Effector memory CD4-positive, alpha-beta T cell (primary cell): ENCODE measurements around the gene ELFN1.

Experiments used
- DNase-seq, 3 donors: peaks; one replicate each; pipeline ENCODE4 v3.0.0-alpha.2; 2020
- H3K27ac ChIP-seq: 2 replicates; pipeline ENCODE4 v1.7.0; 2013; ENCODE audit warnings: mild to moderate bottlenecking, low read length, moderate library complexity; ENCODE audit not compliant: insufficient read depth, poor library complexity, severe bottlenecking
- H3K27me3 ChIP-seq: replicated peaks from 2 replicates; pipeline ENCODE4 v1.7.0; 2013; ENCODE audit warnings: mild to moderate bottlenecking, low read length; ENCODE audit not compliant: insufficient read depth, control insufficient read depth, poor library complexity, severe bottlenecking
- H3K36me3 ChIP-seq: 2 replicates; pipeline ENCODE4 v1.7.0; 2013; ENCODE audit warnings: mild to moderate bottlenecking, low read length, moderate library complexity; ENCODE audit not compliant: control insufficient read depth, insufficient read depth
- H3K4me1 ChIP-seq: 2 replicates; pipeline ENCODE4 v1.7.0; 2013; ENCODE audit warnings: low read length, mild to moderate bottlenecking; ENCODE audit not compliant: control insufficient read depth, insufficient read depth, poor library complexity, severe bottlenecking
- H3K4me3 ChIP-seq: 2 replicates; pipeline ENCODE4 v1.7.0; 2013; ENCODE audit warnings: low read length, low read depth, mild to moderate bottlenecking; ENCODE audit not compliant: insufficient read depth, poor library complexity, severe bottlenecking
- H3K9me3 ChIP-seq: 2 replicates; pipeline ENCODE4 v1.7.0; 2013; ENCODE audit warnings: mild to moderate bottlenecking, low read length, moderate library complexity; ENCODE audit not compliant: control insufficient read depth

The ELFN1 gene

DNA sequence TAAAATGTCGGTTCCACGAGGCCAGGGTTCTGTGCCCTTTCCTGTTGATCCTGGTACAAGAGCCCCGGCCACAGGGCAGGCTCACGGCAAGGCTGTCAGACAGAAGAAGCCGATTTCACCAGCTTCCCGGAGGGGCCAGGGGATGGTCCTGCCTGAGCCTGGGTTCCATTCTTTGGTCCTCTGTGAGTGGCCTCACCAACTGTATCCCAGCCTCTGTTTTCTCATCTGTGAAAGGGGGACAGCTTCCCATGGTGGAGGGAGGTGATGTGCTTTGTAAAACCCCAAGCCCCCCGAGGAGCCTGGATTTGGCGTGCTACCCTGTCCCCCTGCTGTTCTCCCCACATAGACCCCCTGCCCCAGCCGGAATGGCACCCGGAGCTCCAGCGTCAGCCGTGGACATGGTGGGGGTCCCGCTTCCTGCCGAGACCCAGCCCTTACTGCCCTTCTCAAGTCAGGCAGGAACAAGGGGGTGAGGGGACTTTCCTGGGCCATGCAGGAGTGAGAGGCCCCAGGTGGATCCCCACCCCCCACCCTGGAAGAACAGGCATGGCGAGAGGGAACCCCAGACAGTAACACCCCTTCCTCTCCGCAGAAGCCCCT, 28.3 kb upstream of the ELFN1 start:
- Histone ChIP-seq H3K27me3 (no peaks in the 10 kb centered on the region), H3K27ac (no peak overlapping the region), H3K36me3 (no peaks in the 10 kb centered on the region), H3K4me3 (no peak overlapping the region), H3K9me3 (no peaks in the 10 kb centered on the region), H3K4me1 (no peaks in the 10 kb centered on the region)
- no peak for DNase-seq

DNA sequence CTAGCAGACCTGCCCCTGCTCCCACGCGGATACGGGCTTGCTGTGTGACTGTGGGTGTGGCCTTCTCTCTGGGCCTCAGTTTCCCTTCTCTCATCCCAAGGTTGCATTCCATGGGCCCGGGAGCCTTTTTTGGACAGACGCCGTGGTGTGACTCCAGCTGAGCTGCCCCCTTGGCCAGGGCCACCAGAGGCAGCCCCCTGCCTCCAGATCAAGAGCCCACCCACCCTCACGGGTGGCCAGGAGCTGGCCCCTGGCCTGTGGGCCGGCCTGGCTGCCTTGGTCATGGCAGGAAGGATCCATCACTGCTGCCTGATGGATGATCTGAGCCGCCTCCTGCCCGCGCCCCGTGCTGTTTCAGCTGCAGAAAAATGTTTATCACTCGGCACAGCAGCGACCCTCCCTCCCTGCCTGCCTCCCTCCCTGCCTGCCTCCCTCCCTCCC, 27.8 kb upstream of the ELFN1 start:
- Histone ChIP-seq H3K36me3 (no peaks in the 10 kb centered on the region), H3K27ac (no peak overlapping the region), H3K9me3 (no peaks in the 10 kb centered on the region), H3K4me3 (no peak overlapping the region), H3K4me1 (no peaks in the 10 kb centered on the region), H3K27me3 (no peaks in the 10 kb centered on the region)
- DNase-seq: no peak

DNA sequence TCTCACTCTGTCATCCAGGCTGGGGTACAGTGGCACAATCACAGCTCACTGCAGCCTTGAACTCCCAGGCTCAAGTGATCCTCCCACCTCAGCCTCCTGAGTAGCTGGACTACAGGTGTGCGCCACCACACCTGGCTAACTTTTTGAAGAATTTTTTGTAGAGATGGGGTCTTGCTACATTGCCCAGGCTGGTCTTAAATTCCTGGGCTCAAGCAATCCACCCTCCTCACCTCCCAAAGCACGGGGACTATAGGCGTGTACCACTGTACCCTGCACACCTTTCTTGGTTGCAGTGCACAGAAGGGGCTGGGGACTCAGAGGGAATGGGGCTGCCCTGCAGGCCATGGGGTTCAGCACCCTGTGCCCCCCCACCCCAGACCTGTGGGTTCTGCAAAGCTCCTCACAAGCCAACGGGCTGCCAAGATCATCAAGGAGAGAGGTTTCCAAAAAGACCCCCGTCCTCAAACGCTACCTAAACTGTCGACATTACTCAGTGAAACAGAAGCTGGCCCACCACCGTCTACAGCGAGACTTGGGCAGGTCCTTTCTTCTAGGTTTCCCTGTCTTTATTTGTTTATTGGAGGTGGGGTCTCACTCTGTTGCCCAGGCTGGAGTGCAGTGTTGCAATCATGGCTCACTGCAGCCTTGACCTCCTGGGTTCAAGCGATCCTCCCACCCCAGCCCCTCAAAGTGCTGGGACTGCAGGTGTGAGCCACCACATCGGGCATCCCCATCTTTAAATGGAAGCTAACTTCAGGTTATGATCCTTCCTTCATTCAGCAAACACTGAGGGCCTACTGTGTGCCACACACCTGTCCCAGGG, 26.6 kb upstream of the ELFN1 start:
- Histone ChIP-seq H3K36me3 (no peaks in the 10 kb centered on the region), H3K27me3 (no peaks in the 10 kb centered on the region), H3K9me3 (no peaks in the 10 kb centered on the region), H3K4me3 (no peak overlapping the region), H3K4me1 (no peaks in the 10 kb centered on the region), H3K27ac (no peak overlapping the region)
- DNase-seq: no peak

DNA sequence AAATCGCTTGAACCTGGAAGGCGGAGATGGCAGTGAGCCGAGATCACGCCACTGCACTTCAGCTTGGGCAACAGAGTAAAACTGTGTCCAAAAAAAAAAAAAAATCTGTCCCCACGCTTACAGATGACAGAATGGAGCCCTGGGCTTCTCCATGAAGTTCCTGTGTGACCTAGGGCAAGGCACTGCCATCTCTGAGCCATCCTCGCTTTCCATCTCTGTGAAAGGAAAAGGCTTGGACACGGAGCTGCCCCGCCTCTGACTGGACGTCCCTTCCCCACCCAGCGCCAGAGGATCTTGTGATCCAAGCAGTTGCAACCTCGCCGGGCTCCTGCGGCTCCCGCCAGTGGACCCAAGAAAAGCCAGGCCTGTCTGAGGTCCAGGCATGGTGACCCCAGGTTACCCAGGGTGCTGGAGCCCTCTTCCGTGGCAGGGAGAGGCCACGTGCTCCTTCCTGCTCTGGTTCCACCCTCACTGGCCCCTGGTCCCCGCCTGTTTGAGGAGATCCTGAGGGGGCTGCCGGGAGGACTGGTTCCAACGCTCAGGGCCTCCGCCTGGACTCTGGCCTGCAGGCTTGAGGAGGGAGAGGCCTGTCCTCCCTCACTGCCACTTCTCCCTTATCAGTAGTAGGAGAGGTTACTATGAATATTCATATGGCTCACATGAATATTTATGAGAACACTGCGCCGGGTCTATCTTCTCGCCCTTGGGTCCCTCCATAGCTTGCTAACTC, 25.6 kb upstream of the ELFN1 start:
- no peak overlapping the region for H3K4me3 ChIP-seq
- no peak overlapping the region for H3K27ac ChIP-seq
- no peaks in the 10 kb centered on the region for H3K27me3 ChIP-seq
- no peaks in the 10 kb centered on the region for H3K36me3 ChIP-seq
- no peak for DNase-seq
- no peaks in the 10 kb centered on the region for H3K4me1 ChIP-seq
- no peaks in the 10 kb centered on the region for H3K9me3 ChIP-seq

DNA sequence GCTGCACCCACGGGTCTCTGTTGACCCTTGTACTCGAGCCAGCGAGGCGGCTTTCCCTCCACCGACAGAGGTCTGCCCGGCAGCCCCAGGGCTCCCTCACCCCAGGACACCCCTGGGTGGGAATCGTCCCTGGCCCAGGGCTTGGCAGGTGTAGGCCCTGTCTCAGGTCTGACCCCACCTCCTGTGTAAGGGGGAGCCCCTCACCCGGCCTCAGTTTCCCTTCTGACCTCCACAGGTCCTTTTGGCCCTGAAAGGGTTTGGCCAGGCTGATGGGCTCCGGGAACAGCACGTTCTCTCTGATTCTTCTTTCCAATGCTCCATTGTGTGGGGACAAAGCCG, 25.0 kb upstream of the ELFN1 start:
- no peaks in the 10 kb centered on the region for H3K4me1 ChIP-seq
- H3K27me3 ChIP-seq: no peaks in the 10 kb centered on the region
- no peak for DNase-seq
- H3K9me3 ChIP-seq: no peaks in the 10 kb centered on the region
- H3K4me3 ChIP-seq: no peak overlapping the region
- H3K36me3 ChIP-seq: no peaks in the 10 kb centered on the region
- no peak overlapping the region for H3K27ac ChIP-seq

DNA sequence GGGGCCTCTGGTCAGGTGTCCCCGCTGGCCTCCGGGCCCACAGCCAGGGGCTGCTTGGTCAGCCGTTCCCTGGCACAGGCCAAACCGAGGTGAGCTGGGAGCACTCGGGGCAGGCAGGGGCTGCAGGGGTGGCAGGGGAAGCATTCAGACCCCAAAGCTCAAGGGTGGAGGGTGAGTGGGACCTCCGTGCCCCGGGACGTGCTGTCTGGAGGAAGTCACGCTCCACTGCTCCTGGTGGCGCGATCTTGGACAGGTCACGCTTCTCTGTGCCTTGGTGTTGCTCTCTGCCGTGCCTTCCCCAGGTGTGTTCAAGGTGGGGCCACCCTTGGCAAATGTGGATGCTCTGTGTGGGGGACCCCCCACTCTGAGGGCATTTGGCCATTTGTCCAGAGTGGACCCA, 24.6 kb upstream of the ELFN1 start:
- Histone ChIP-seq H3K27ac (no peak overlapping the region), H3K9me3 (no peaks in the 10 kb centered on the region), H3K4me3 (no peak overlapping the region), H3K4me1 (no peaks in the 10 kb centered on the region), H3K36me3 (no peaks in the 10 kb centered on the region), H3K27me3 (no peaks in the 10 kb centered on the region)
- no peak for DNase-seq

DNA sequence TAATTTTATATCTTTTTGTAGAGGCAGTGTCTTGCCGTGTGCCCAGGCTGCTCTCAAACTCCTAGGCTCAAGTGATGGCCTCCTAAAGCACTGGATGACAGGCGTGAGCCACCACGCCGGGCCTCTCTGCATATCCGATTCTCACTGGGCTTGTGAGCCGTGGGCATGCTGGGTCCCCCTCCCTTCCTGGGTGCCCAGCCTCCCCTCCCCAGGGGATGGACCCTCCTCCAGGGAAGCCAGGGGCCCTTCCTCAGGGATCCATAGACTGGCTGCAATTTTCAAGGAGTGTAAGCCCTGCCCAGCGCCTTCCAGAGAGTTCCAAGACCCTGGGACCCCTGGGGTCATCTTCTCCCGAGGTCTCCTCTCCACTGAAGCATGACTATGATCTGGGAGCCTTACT, 23.7 kb upstream of the ELFN1 start:
- no peak for DNase-seq
- H3K27me3 ChIP-seq: no peaks in the 10 kb centered on the region
- H3K9me3 ChIP-seq: no peaks in the 10 kb centered on the region
- no peak overlapping the region for H3K4me3 ChIP-seq
- no peaks in the 10 kb centered on the region for H3K36me3 ChIP-seq
- no peaks in the 10 kb centered on the region for H3K4me1 ChIP-seq
- no peak overlapping the region for H3K27ac ChIP-seq

DNA sequence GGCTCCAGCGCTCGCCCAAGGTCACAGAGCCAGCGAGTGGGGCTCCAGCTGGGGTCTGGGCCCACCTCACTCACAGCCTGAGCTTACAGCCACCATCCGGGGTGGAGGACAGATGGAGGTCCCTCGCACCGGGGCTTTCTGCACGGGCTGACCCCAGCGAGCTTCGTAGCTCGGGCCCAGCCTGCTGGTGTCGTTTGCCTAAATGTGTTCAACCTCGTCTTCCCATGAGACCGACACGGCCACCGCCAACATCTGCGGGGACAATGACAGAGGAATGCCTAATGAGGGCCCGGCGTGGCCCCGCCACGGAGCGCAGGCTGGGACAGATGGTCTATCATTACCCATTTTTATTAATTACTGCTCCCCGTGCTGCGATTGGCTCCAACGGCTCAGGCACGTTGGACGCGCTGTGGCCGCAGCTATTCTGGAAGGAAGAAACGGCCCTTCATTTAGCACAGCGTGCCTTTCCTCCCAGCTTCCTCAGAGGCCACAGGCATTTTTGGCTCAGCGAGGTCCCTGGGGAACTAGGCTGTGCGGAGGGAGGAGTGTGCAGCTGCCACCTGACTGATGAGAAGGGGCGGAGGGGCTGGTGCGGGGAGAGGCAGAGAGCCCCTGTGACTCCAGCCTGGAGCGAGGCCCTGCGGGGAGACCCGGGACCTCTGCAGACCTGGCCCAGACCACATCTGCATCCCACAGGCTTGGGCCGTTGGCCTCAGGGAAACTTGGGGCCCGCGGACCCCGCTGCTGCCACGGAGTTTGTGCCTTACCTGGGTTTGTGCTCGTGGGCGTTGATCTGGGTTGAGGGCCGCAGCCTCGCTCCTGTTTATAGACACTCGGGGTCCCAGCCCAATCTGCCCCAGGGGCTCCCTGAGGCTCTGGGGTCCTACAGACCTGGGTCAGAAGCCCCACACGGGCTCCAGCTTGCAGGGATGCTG, 22.9 kb upstream of the ELFN1 start:
- Histone ChIP-seq H3K27ac (no peak overlapping the region), H3K9me3 (no peaks in the 10 kb centered on the region), H3K36me3 (no peaks in the 10 kb centered on the region), H3K27me3 (no peaks in the 10 kb centered on the region), H3K4me3 (no peak overlapping the region), H3K4me1 (no peaks in the 10 kb centered on the region)
- no peak for DNase-seq

DNA sequence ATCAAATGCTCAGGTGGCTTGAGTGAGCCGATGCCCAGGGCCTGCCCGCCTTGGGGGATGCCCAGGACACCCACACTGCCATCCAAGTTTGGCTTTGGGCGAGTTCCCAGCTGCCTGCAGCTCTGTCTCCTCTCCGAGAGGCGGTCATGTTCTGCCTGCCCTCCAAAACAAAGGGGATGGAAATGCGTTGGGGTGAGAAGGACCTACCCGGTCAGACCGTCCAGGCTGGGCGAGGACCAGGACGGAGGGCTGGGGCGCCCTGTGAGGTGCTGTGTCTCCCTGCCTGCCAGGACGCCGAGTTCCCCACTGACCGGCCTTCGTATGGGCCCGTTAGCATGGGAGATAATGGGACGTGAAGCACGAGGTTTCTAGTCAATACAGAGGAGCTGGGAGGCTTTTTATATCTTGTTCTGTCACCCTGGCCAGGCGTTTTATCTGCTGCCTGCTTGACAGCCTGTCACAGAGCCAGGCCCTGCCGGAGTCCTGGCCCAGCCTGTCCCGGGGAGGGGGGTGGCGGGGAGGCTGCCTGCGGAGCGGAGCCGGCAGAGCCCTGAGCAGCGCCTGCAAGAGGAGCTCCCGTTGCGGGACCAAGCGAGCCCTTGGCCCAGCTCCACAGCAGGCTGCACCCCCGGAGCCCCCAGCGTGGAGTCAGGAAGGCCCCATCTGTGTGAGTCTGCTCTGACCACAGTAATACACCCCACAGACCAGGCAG, 22.0 kb upstream of the ELFN1 start:
- Histone ChIP-seq H3K4me1 (no peaks in the 10 kb centered on the region), H3K27me3 (no peaks in the 10 kb centered on the region), H3K36me3 (no peaks in the 10 kb centered on the region), H3K9me3 (no peaks in the 10 kb centered on the region), H3K27ac (no peak overlapping the region), H3K4me3 (no peak overlapping the region)
- DNase-seq: no peak
